ENCODE results near the gene PSMB7. TPM values are rescaled to one million over a fixed set of nuclear protein-coding genes. Genes with fewer than 3 reads are reported as not detected.

Gene PSMB7
- total RNA-seq, 2 experiments from 2014 or later, result 124 to 142 TPM

DNA sequence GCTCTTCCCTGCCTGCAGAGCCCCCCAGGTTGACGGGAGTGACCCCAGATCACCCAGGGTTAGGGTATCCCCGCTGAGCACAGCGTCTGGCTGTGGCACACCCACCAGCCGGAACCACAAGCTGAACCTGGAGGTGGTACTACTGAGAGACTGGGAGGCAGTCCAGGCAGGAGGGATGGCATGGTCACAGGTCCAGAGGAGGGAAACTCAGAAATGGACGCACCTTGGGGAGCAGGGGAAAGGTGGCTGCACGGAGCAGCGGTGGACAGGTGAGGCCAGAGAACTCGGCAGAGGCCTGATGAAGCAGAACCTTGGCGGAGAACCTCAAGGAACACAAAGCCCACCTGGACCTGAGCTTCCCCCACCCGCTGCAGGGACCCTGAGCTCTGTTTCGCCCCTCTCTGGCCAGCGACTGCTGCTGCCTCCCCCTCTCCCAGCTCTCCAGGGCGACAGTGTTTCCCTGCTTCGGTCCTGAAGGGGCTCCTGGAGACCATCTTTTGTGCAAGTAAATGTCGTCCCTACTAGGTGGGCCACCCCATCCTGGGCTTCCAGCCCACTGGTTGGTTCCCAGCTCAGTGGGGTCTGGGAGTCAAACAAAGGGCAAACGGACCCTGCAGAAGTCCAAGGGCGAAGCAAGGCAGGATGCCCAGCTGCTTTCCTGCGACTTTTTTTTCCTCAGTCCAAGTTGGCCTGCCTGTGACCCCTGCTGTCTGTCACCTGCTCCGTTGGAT, 35.9 kb upstream of the PSMB7 start:
- Mint-ChIP-seq H3K4me3 (no peak overlapping the region), H3K27me3 (peaks cover 35% of the 10 kb centered on the region), H3K9me3 (ENCODE audit: low read depth) (no peaks in the 10 kb centered on the region), H3K4me1 (peaks cover 3% of the 10 kb centered on the region), H3K36me3 (no peaks in the 10 kb centered on the region), H3K27ac (no peak overlapping the region)
- DNase-seq (no peak), ATAC-seq (no peak)
- CTCF ChIA-PET, result no interaction called here

DNA sequence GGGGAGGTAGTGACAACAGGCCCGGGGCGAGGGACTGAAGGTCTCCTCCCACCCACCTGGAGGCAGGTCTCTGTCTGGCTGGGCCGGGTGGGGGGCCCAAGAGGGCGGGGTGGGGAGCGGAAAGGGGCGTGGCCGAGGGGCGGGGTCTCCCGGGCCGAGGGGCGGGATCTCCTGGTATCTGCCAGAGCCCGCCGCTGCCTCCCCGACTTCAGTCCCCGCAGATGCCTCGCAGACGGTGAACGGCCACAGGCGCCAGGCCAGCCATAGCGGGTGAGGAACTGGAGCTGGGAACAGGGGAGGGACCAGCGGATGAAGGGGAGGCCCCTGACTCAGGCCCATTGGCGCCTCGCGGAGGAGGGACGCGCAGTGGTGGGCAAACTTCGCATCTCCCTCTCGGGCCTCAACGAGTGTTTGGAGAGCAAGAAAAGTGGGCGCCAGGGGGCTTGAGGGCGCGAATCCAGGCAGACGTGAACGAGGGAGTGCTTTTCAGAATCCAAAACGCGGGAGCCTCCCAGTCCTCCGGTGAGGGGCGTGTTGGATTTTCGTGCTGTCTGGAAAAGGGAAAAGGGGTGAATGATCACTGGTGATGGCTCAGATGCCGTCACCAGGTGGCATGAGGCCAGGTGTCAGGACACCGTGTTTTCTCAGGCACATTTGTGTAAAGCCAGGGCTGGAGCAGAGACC, 35.1 kb upstream of the PSMB7 start, which contains the start of gene ADGRD2:
TSS of gene ADGRD2 (plus strand) at position 211 of the 684 bp plus-strand sequence. CDS start 1,216 bp downstream, outside the sequence.
- H3K4me3 Mint-ChIP-seq, result no peak within 1 kb of the TSS
- H3K9me3 Mint-ChIP-seq (ENCODE audit: low read depth), result no peaks in the 10 kb centered on the region
- no peaks in the 10 kb centered on the region for H3K36me3 Mint-ChIP-seq
- H3K4me1 Mint-ChIP-seq, result peaks cover 3% of the 10 kb centered on the region
- CTCF ChIA-PET, result no interaction called here
- ATAC-seq, result no peak
- peaks cover 37% of the 10 kb centered on the region for H3K27me3 Mint-ChIP-seq
- H3K27ac Mint-ChIP-seq, result no peak within 1 kb of the TSS
- no peak for DNase-seq

DNA sequence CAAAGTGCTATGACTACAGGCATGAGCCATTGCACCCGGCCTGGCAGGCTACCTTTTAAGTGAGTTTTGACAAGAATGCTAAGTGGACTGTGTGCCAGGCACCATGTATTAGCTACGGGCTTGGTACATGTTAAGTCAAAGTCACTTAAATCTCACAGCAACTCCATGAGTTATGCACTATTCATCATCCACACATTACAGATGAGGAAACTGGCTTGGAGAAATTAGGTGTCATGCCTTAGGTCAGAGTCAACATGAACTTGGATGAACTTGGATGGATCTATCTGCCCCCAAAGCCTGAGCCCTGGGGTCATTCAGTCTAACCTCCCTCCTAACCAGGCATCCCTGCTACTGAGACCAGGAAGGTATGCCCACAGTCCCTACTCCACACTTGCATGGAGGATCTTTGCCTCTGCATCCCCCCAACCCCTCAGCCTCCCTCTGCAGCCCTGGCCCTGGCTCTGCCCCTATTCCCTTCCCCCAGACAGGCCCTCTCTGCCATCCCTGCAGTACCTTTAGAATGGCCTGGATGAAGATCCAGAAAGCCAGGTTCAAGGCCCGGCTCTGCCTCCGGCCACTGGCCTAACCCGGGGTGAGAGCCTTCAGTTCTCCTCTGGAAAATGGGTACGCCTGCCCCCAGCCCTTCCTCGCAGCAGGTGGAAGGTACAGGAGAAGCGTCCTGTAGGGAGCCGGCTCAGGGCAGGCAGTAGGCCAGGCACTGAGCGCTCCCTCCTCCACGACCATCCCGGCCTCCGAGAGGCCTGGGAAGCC, 34.3 kb upstream of the PSMB7 start:
- DNase-seq (no peak), ATAC-seq (no peak)
- no peaks in the 10 kb centered on the region for H3K9me3 Mint-ChIP-seq (ENCODE audit: low read depth)
- peaks cover 37% of the 10 kb centered on the region for H3K27me3 Mint-ChIP-seq
- peaks cover 3% of the 10 kb centered on the region for H3K4me1 Mint-ChIP-seq
- CTCF ChIA-PET, result no interaction called here
- H3K36me3 Mint-ChIP-seq, result no peaks in the 10 kb centered on the region
- H3K27ac Mint-ChIP-seq, result no peak overlapping the region
- no peak overlapping the region for H3K4me3 Mint-ChIP-seq

DNA sequence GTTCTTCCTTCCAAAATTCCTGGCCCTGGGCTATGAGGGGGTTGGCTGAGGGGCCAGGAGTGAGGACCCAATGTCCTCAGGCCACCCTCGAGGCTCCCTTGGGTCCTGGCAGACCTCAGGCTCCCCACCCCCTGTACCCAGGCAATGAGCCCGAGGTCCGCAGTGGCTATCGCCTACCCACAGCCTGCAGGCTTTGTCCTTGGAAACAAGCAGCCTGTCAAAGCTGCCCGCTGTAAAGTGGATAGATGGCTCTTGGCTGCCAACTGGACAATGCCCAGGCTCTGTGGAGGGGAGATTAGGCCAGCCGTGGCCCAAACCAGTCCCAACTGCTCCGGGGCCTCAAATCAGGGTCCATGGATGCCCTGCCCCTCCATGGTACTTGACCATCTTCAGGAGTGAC, 32.8 kb upstream of the PSMB7 start:
- Mint-ChIP-seq H3K4me3 (no peak overlapping the region), H3K9me3 (ENCODE audit: low read depth) (no peaks in the 10 kb centered on the region), H3K36me3 (no peaks in the 10 kb centered on the region), H3K4me1 (peaks cover 3% of the 10 kb centered on the region), H3K27ac (no peak overlapping the region), H3K27me3 (peaks cover 46% of the 10 kb centered on the region)
- no peak for ATAC-seq
- CTCF ChIA-PET, result interaction anchor here (1.2 kb wide), 1 partner anchor 89 kb away, joined by 3 read pairs; no protein-coding TSS in a partner anchor
- DNase-seq, result no peak

DNA sequence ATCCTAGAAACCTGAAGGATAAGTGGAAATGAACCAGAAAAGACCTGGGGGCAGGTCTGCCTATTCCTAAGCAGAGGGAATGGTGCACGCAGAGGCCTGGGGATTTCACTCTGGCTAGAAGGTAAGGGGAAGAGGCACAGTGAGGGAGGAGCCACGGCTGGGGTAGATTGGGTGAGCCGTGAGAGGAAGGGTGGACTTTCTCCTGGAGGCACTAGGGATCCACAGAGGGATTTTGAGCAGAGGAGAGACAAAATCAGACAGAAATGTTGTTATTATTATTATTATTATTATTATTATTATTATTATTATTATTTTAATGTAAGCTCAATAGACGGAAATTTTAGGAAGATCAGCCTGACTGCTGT, 32.0 kb upstream of the PSMB7 start:
- Mint-ChIP-seq H3K27me3 (peaks cover 48% of the 10 kb centered on the region), H3K36me3 (no peaks in the 10 kb centered on the region), H3K9me3 (ENCODE audit: low read depth) (no peaks in the 10 kb centered on the region), H3K27ac (no peak overlapping the region), H3K4me3 (no peak overlapping the region), H3K4me1 (peaks cover 3% of the 10 kb centered on the region)
- ATAC-seq (no peak), DNase-seq (no peak)
- CTCF ChIA-PET, result interaction anchor here (1.2 to 3.5 kb wide), 2 partner anchors 27 to 90 kb away, joined by 3 to 7 read pairs; no protein-coding TSS in a partner anchor

DNA sequence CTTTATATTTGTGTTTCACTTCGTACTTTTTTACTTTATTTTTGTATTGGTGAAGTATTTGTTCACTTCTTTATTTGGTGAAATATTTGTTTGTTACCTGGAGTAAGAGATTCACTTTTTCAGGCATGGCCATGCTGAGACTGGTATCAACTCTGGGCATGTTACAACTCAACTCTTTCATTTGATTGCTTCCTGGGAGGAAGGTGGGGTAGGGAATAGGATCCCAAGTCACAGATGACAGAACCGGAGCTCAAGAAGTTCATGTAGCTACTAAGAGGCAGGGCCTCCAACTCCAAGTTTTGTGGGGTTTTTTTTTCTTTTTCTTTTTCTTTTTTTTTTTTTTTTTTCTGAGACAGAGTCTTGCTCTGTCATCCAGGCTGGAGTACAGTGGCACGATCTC, 28.9 kb upstream of the PSMB7 start:
- CTCF ChIA-PET, result interaction anchor here (3.5 kb wide), 1 partner anchor 24 kb away, joined by 7 read pairs; no protein-coding TSS in a partner anchor

DNA sequence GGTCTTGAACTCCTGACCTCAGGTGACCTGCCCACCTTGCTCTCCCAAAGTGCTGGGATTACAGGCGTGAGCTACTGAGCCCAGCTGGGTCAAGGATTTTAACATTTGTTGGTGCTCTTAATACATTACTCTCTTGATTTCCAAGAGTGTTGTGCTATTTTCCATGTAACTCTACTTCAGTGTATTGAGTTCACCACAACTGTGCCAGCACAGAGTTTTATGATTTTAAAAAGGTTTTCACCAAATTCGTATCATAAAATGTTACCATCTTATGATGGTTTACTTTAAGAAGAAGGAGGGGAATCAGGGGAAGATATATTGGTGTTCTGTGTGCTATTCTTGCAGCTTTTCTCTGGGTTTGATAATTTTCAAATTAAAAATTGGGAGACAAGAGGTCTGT, 28.4 kb upstream of the PSMB7 start:
- Mint-ChIP-seq H3K27ac (no peak overlapping the region), H3K4me3 (no peak overlapping the region), H3K27me3 (peaks cover 41% of the 10 kb centered on the region), H3K9me3 (ENCODE audit: low read depth) (no peaks in the 10 kb centered on the region), H3K36me3 (no peaks in the 10 kb centered on the region), H3K4me1 (no peaks in the 10 kb centered on the region)
- DNase-seq, result no peak
- CTCF ChIA-PET, result interaction anchor here (3.5 kb wide), 1 partner anchor 24 kb away, joined by 7 read pairs; no protein-coding TSS in a partner anchor
- ATAC-seq, result no peak

More for the DNA sequence above, 28.9 kb upstream of the PSMB7 start:
- ATAC-seq (no peak), DNase-seq (no peak)
- no peaks in the 10 kb centered on the region for H3K4me1 Mint-ChIP-seq
- H3K9me3 Mint-ChIP-seq (ENCODE audit: low read depth), result no peaks in the 10 kb centered on the region
- H3K27me3 Mint-ChIP-seq, result peaks cover 41% of the 10 kb centered on the region
- no peak overlapping the region for H3K4me3 Mint-ChIP-seq
- no peak overlapping the region for H3K27ac Mint-ChIP-seq
- no peaks in the 10 kb centered on the region for H3K36me3 Mint-ChIP-seq

DNA sequence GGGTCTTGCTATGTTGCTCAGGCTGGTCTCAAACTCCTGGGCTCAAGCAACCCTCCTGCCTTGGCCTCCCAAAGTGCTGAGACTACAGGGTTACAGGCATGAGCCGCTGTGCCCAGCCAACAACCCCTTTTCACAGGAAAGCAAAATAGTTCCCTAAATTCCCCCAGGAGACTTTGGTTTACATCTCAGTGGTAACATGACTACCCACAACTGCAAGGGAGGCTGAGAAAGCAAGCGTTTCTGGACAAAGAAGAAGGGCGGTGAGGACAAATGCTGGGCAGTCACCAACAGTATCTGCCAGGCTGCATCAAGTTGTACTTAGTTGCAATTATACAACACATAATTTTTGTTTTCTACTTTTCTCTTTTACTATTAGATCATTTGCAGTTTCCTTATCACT, 27.6 kb upstream of the PSMB7 start:
- no peaks in the 10 kb centered on the region for H3K4me1 Mint-ChIP-seq
- no peaks in the 10 kb centered on the region for H3K36me3 Mint-ChIP-seq
- DNase-seq (no peak), ATAC-seq (no peak)
- H3K27me3 Mint-ChIP-seq, result peaks cover 40% of the 10 kb centered on the region
- no peak overlapping the region for H3K4me3 Mint-ChIP-seq
- no peaks in the 10 kb centered on the region for H3K9me3 Mint-ChIP-seq (ENCODE audit: low read depth)
- CTCF ChIA-PET, result no interaction called here
- no peak overlapping the region for H3K27ac Mint-ChIP-seq

DNA sequence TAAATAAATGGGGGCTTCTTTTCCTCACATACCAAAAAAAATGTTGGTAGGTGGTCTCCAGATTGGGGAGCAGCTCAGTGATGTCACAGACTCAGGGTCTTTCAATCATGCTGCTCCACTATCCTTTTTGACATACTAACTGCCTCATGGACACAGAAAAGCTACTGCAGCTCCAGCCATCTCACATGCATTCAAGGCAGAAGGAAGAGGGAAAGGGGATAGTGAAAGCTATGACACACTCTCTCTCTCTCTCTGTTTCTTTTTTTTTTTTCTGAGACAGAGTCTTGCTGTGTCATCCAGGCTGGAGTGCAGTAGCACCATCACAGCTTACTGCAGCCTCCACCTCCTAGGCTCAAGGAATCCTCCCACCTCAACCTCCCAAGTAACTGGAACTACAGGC, 27.1 kb upstream of the PSMB7 start:
- H3K27ac Mint-ChIP-seq, result no peak overlapping the region
- H3K27me3 Mint-ChIP-seq, result peaks cover 40% of the 10 kb centered on the region
- DNase-seq (no peak), ATAC-seq (no peak)
- no peak overlapping the region for H3K4me3 Mint-ChIP-seq
- H3K36me3 Mint-ChIP-seq, result no peaks in the 10 kb centered on the region
- H3K4me1 Mint-ChIP-seq, result no peaks in the 10 kb centered on the region
- CTCF ChIA-PET, result no interaction called here
- no peaks in the 10 kb centered on the region for H3K9me3 Mint-ChIP-seq (ENCODE audit: low read depth)

DNA sequence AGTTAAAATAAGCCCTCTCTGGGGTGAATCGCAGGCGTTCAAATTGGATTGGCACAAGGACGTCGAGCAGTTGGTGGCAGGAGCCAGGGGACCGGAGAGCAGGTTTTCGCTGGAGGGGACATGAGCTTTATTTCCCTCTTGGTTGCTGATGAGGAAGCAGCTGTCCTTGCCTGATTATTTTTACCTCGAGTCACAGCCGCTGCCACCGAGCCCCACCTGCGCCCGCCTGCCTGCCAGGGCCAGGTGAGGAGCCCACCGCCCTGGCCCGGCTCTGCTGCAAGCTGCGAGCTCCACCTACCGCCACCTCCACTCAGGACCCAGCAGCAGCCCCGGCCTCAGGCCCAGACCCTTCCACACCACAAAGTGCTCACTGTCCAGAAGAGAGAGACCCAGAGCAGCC, 26.0 kb upstream of the PSMB7 start:
- Mint-ChIP-seq H3K36me3 (no peaks in the 10 kb centered on the region), H3K27me3 (peaks cover 40% of the 10 kb centered on the region), H3K27ac (no peak overlapping the region), H3K4me1 (no peaks in the 10 kb centered on the region), H3K9me3 (ENCODE audit: low read depth) (no peaks in the 10 kb centered on the region), H3K4me3 (no peak overlapping the region)
- CTCF ChIA-PET, result interaction anchor here (1.1 kb wide), 1 partner anchor 315 kb away, joined by 3 read pairs; no protein-coding TSS in a partner anchor
- no peak for DNase-seq
- ATAC-seq, result no peak

DNA sequence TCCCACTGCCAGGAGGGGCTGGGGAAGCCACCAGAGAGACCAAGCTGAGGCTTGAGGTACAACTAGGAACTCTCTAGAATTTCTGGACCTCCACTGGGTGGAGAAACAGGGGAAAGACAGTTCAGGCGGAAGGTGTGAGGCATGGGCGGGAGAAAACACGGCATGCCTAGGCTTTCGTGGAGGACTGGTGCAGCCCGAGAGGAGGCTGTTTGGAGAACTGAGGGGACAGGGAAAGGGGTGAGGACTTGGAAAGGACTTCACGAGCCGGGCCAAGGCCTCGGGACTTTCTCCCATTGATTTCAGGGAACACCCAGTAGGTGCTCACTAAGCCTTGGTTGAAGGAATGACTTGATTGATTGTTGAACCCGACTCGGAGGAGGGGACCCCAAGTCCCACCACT, 25.5 kb upstream of the PSMB7 start:
- H3K4me1 Mint-ChIP-seq, result no peaks in the 10 kb centered on the region
- CTCF ChIA-PET, result interaction anchor here (1.1 kb wide), 1 partner anchor 314 kb away, joined by 3 read pairs; no protein-coding TSS in a partner anchor
- ATAC-seq (no peak), DNase-seq (no peak)
- no peaks in the 10 kb centered on the region for H3K36me3 Mint-ChIP-seq
- H3K9me3 Mint-ChIP-seq (ENCODE audit: low read depth), result no peaks in the 10 kb centered on the region
- H3K4me3 Mint-ChIP-seq, result no peak overlapping the region
- H3K27me3 Mint-ChIP-seq, result peaks cover 39% of the 10 kb centered on the region
- H3K27ac Mint-ChIP-seq, result no peak overlapping the region

DNA sequence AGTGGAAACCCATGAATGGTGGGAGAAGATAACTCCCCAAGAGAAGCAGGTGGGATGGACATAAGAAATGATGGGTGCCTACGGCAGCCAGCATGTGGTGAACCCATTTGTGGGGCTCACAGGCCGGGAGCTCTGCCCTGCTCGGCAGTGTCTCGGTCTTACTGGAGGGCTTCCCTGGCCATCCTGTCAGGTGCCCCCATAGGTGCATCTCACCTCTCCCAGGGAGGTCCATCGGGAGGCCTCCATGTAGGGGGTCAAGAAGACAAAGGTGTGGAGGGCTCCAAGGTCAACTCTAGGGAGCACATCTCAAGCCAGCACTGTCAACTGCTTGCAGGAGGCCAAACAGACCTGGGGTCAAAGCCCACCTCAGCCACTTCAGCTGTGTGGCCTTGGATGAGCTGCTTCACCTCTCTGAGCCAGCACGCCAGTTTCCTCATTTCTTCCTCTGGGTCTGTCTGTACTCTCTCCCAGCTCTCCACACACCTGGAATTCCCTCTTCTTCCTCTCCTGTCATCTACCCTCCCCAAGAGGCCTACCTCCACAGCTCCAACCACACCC, 24.5 kb upstream of the PSMB7 start:
- no peaks in the 10 kb centered on the region for H3K36me3 Mint-ChIP-seq
- no peak for ATAC-seq
- DNase-seq, result no peak
- no peak overlapping the region for H3K4me3 Mint-ChIP-seq
- H3K27ac Mint-ChIP-seq, result no peak overlapping the region
- CTCF ChIA-PET, result interaction anchor here (1.1 to 1.5 kb wide), 2 partner anchors 21 to 313 kb away, joined by 3 to 4 read pairs; no protein-coding TSS in a partner anchor
- no peaks in the 10 kb centered on the region for H3K9me3 Mint-ChIP-seq (ENCODE audit: low read depth)
- peaks cover 37% of the 10 kb centered on the region for H3K27me3 Mint-ChIP-seq
- no peaks in the 10 kb centered on the region for H3K4me1 Mint-ChIP-seq

DNA sequence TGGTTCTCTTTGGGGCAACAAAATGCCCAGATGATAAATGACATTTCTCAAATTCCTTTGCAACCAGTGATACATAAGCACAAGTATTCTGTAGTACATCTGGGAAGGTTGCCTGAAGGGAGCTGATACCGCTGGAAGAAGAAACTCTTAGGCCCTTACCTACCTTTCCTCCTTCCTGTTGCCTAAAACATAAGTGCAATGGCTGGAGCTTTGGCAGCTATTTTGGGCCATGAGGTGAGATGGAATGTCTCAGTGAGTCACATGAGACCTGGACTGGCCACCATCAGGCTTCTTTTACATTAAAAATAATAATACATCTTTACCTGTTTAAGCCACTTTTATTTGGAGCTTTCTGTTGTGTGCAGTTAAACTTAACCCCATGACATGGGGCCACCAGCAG, 23.8 kb upstream of the PSMB7 start:
- CTCF ChIA-PET, result interaction anchor here (1.5 kb wide), 1 partner anchor 20 kb away, joined by 4 read pairs; no protein-coding TSS in a partner anchor
- no peak overlapping the region for H3K4me3 Mint-ChIP-seq
- DNase-seq (no peak), ATAC-seq (no peak)
- no peak overlapping the region for H3K27ac Mint-ChIP-seq
- no peaks in the 10 kb centered on the region for H3K4me1 Mint-ChIP-seq
- no peaks in the 10 kb centered on the region for H3K36me3 Mint-ChIP-seq
- peaks cover 36% of the 10 kb centered on the region for H3K27me3 Mint-ChIP-seq
- H3K9me3 Mint-ChIP-seq (ENCODE audit: low read depth), result no peaks in the 10 kb centered on the region

All from activated CD8-positive, alpha-beta memory T cell treated with anti-CD3 and anti-CD28 coated beads, Interleukin-2, amount 10 ng/mL, durations not matched to agents 7 days and 5 days (primary cell).